Tibial nerve (tissue), 3 donors: ENCODE measurements around the gene ZNF507.

Experiments
- CTCF ChIP-seq, 5 experiments: fragments of 200-600 bp in 3 of 5; fragments of 450-650 bp in 2 of 5; sonication (generic) in 3 of 5; IDR thresholded peaks; one replicate each; pipeline ENCODE4 v1.5.1; 2016 to 2019; ENCODE audit warnings: antibody characterized with exemption in 5 of 5, mild to moderate bottlenecking in 3 of 5, moderate library complexity in 2 of 5
- POLR2A ChIP-seq, 2 donors: fragments of 450-650 bp; IDR thresholded peaks; one replicate each; pipeline ENCODE4 v1.6.1; 2017; ENCODE audit warnings: antibody characterized with exemption in 2 of 2, mild to moderate bottlenecking in 2 of 2, moderate library complexity in 2 of 2

- peak in 1 of 5 experiments; percentile 32 for TF ChIP-seq CTCF (IDR thresholded peaks at IDR 0.05)
- TF ChIP-seq POLR2A (IDR thresholded peaks at IDR 0.05): peak in 1 of 2 donors; percentile 9
These were observed at the start of gene ZNF507 for GRCh38 chr19:32345261-32346207.
